Neural progenitor cell (in vitro differentiated cells): Measurements from ENCODE around the gene GTF2F1.

Experiments
- EZH2 ChIP-seq: fragments of 200-600 bp; sonication (generic); IDR thresholded peaks from 2 replicates; pipeline ENCODE4 v1.6.1; 2017; ENCODE audit warnings: antibody characterized with exemption, mild to moderate bottlenecking, moderate library complexity
- TF ChIP-seq, protein P1 (sequence below): fragments of 200-600 bp; sonication (generic); IDR thresholded peaks from 2 replicates; pipeline ENCODE4 v1.5.1; 2017; ENCODE audit warnings: antibody characterized with exemption, mild to moderate bottlenecking

DNA sequence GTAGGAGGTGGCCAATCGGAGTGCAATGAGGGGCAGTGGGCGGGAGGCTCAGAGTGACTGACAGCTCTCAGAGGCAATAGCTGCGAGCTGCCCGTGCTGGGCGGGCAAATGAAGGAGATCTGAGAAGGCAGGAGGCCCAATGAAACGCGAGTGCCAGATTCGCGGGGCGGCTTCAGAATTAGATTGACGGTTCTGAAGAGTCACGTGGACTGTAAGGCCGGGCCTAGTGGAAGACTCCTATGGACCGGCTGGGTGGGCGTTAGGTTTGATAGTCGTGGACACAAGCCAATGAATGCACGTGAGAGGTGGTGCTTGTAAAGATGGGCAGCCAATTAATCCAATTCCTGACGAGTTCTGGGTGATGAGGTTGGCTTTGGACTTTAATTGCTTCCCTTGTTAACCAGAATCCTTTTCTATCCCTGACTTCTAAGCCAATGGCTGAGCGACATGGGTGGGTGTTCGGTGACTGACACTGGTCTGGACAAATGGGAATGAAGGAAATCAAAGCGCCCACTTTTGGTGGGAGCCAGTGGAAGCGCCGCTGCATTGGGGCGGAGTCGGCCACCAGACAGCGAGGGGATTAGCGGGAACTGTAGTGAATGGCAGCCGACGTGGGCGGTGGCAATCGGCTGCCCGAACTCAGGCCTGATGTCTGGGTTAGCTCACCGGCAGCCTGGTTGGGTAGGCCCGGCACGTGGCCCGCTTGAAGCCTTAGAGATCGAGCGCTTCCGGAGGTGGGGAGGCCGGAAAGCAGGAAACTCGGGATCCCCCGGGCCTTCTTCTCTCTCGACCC, 32.2 kb upstream of the GTF2F1 start:
- TF ChIP-seq, protein P1, sequence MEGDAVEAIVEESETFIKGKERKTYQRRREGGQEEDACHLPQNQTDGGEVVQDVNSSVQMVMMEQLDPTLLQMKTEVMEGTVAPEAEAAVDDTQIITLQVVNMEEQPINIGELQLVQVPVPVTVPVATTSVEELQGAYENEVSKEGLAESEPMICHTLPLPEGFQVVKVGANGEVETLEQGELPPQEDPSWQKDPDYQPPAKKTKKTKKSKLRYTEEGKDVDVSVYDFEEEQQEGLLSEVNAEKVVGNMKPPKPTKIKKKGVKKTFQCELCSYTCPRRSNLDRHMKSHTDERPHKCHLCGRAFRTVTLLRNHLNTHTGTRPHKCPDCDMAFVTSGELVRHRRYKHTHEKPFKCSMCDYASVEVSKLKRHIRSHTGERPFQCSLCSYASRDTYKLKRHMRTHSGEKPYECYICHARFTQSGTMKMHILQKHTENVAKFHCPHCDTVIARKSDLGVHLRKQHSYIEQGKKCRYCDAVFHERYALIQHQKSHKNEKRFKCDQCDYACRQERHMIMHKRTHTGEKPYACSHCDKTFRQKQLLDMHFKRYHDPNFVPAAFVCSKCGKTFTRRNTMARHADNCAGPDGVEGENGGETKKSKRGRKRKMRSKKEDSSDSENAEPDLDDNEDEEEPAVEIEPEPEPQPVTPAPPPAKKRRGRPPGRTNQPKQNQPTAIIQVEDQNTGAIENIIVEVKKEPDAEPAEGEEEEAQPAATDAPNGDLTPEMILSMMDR = no peak
- no peak for TF ChIP-seq EZH2
